OCI-LY7 (cell line): ENCODE data around the gene COA8.

Source experiments
- CTCF ChIP-seq: fragments of 200-600 bp; sonication (generic); conservative IDR thresholded peaks from 2 replicates; pipeline ENCODE4 v1.5.1; 2014; ENCODE audit warnings: mild to moderate bottlenecking, antibody characterized with exemption, low read length, moderate library complexity, mixed read lengths
- EZH2phosphoT487 ChIP-seq: fragments of 200-600 bp; sonication (generic); IDR thresholded peaks from 2 replicates; pipeline ENCODE4 v1.6.1; 2018; ENCODE audit warnings: low read depth, borderline replicate concordance, mild to moderate bottlenecking, mixed run types, antibody characterized with exemption, low read length, moderate library complexity, mixed read lengths

DNA sequence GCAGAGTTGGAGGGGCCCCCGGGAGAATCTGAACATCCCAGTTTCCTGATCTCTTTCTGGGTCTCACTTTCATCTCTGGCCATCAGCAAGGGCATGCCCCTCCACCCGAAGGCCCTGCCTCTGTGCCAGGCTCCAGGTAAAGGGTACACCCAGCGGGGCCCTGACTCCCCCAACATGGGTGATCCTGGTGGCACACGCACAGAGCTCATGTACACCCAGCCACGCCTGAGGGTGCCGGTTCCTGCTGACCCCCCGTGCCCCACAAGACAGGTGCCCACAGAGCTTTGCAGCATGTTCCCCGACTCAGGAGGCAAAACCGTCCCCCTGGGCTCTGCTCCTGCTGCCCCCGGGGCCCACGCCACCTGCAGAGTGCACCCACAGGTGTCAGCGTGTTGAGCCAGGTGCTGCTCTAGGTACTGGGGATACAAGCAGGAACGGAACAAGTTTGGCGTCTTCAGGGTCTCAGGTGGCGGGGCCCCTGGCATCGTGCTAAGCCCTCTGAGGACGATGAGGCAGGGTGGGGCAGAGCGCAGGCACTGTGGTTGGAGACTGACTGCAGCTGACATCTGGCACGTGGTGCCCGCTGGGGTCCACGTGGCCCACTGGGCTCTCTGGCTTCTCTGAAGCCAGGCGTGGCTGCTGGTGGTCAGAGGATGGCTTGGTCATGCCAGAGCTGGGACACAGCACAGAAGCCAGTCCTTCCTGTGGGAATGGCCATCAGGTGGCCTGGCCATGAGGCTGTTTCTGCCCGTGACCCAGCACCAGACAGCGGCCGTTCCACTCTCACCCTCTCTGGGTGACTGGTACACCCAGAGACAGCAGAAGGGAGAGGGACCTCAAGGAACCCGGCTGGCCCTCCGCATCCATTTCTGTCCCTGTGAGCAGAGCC lies 14.1 kb upstream of the COA8 start:
- no peak for TF ChIP-seq CTCF
- TF ChIP-seq EZH2phosphoT487 = no peak
